HEK293 (cell line): ENCODE measurements around the gene ACTG1.
A peak's percentile ranks its signal among the peaks of the same experiment; 100 is the strongest.

Source experiments
- KLF8 ChIP-seq: fragments of 450-650 bp; formaldehyde crosslinking; IDR thresholded peaks from 2 replicates; pipeline ENCODE4 v1.5.1; 2016; ENCODE audit warnings: missing biosample characterization, missing genetic modification characterization
- MEIS1 ChIP-seq: sonication (generic); formaldehyde crosslinking; IDR thresholded peaks from 2 replicates; pipeline ENCODE4 v1.8.1; 2022; ENCODE audit warnings: missing genetic modification reagents, mild to moderate bottlenecking, borderline replicate concordance
- REST ChIP-seq: fragments of 450-650 bp; formaldehyde crosslinking; IDR thresholded peaks from 2 replicates; pipeline ENCODE4 v1.5.1; 2016; ENCODE audit warnings: missing biosample characterization, missing genetic modification characterization
- SCRT2 ChIP-seq: fragments of 450-650 bp; formaldehyde crosslinking; IDR thresholded peaks from 2 replicates; pipeline ENCODE4 v1.5.1; 2016; ENCODE audit warnings: missing biosample characterization, missing genetic modification characterization
- SETDB1 ChIP-seq: IDR thresholded peaks from one replicate; pipeline ENCODE4 v1.6.1; 2017; ENCODE audit warnings: mild to moderate bottlenecking, low read length, moderate library complexity, mixed read lengths; ENCODE audit not compliant: insufficient read length
- ZBTB7A ChIP-seq: fragments of 450-650 bp; formaldehyde crosslinking; IDR thresholded peaks from 2 replicates; pipeline ENCODE4 v1.5.1; 2016; ENCODE audit warnings: low read depth, missing biosample characterization, missing genetic modification characterization
- ZFHX2 ChIP-seq: fragments of 450-650 bp; formaldehyde crosslinking; conservative IDR thresholded peaks from 2 replicates; pipeline ENCODE4 v1.5.1; 2016; ENCODE audit warnings: missing biosample characterization, missing genetic modification characterization
- ZFP37 ChIP-seq: fragments of 450-650 bp; formaldehyde crosslinking; IDR thresholded peaks from 2 replicates; pipeline ENCODE4 v1.5.1; 2016; ENCODE audit warnings: missing biosample characterization, missing genetic modification characterization
- ZNF112 ChIP-seq: fragments of 450-650 bp; formaldehyde crosslinking; IDR thresholded peaks from 2 replicates; pipeline ENCODE4 v1.5.0; 2017; ENCODE audit warnings: missing biosample characterization, missing genetic modification characterization
- ZNF132 ChIP-seq: fragments of 450-650 bp; formaldehyde crosslinking; IDR thresholded peaks from 2 replicates; pipeline ENCODE4 v1.5.1; 2017; ENCODE audit warnings: missing biosample characterization, missing genetic modification characterization, borderline replicate concordance
- ZNF19 ChIP-seq: fragments of 450-650 bp; formaldehyde crosslinking; IDR thresholded peaks from 2 replicates; pipeline ENCODE4; 2016; ENCODE audit warnings: missing biosample characterization, missing genetic modification characterization, low read depth
- ZNF221 ChIP-seq: fragments of 450-650 bp; formaldehyde crosslinking; IDR thresholded peaks from 2 replicates; pipeline ENCODE4 v1.5.1; 2017; ENCODE audit warnings: missing biosample characterization, missing genetic modification characterization, borderline replicate concordance
- ZNF24 ChIP-seq: fragments of 450-650 bp; formaldehyde crosslinking; IDR thresholded peaks from 2 replicates; pipeline ENCODE4 v1.5.1; 2016; ENCODE audit warnings: missing biosample characterization, missing genetic modification characterization
- ZNF292 ChIP-seq: fragments of 450-650 bp; formaldehyde crosslinking; IDR thresholded peaks from 2 replicates; pipeline ENCODE4 v1.5.1; 2016; ENCODE audit warnings: low read depth, missing biosample characterization, missing genetic modification characterization, borderline replicate concordance
- ZNF362 ChIP-seq: fragments of 450-650 bp; formaldehyde crosslinking; IDR thresholded peaks from 2 replicates; pipeline ENCODE4 v1.5.1; 2016; ENCODE audit warnings: missing biosample characterization, missing genetic modification characterization
- ZNF426 ChIP-seq: fragments of 450-650 bp; formaldehyde crosslinking; IDR thresholded peaks from 2 replicates; pipeline ENCODE4 v1.5.1; 2017; ENCODE audit warnings: missing biosample characterization, missing genetic modification characterization, mild to moderate bottlenecking, inconsistent platforms, moderate library complexity
- ZNF48 ChIP-seq: fragments of 450-650 bp; formaldehyde crosslinking; IDR thresholded peaks from 2 replicates; pipeline ENCODE4 v1.5.1; 2016; ENCODE audit warnings: missing biosample characterization, missing genetic modification characterization
- ZNF514 ChIP-seq: fragments of 450-650 bp; formaldehyde crosslinking; IDR thresholded peaks from 2 replicates; pipeline ENCODE4 v1.5.1; 2016; ENCODE audit warnings: missing biosample characterization, missing genetic modification characterization
- ZNF549 ChIP-seq: fragments of 450-650 bp; IDR thresholded peaks from 2 replicates; pipeline ENCODE4 v1.5.1; 2018; ENCODE audit warnings: missing biosample characterization, missing genetic modification characterization, mild to moderate bottlenecking, inconsistent platforms, moderate library complexity
- ZNF560 ChIP-seq: fragments of 450-650 bp; formaldehyde crosslinking; IDR thresholded peaks from 2 replicates; pipeline ENCODE4 v1.5.1; 2017; ENCODE audit warnings: missing biosample characterization, missing genetic modification characterization, borderline replicate concordance
- ZNF571 ChIP-seq: fragments of 450-650 bp; formaldehyde crosslinking; IDR thresholded peaks from 2 replicates; pipeline ENCODE4 v1.5.0; 2017; ENCODE audit warnings: missing biosample characterization, missing genetic modification characterization
- ZNF580 ChIP-seq: fragments of 450-650 bp; formaldehyde crosslinking; IDR thresholded peaks from 2 replicates; pipeline ENCODE4 v1.5.1; 2016; ENCODE audit warnings: missing biosample characterization, missing genetic modification characterization
- ZNF658 ChIP-seq: fragments of 450-650 bp; formaldehyde crosslinking; IDR thresholded peaks from 2 replicates; pipeline ENCODE4; 2016; ENCODE audit warnings: missing biosample characterization, missing genetic modification characterization
- ZNF660 ChIP-seq: fragments of 450-650 bp; IDR thresholded peaks from 2 replicates; pipeline ENCODE4 v1.5.1; 2018; ENCODE audit warnings: missing biosample characterization, mild to moderate bottlenecking, missing genetic modification characterization
- ZNF707 ChIP-seq: fragments of 450-650 bp; formaldehyde crosslinking; IDR thresholded peaks from 2 replicates; pipeline ENCODE4 v1.5.1; 2016; ENCODE audit warnings: missing biosample characterization, missing genetic modification characterization
- ZNF791 ChIP-seq: fragments of 450-650 bp; formaldehyde crosslinking; IDR thresholded peaks from 2 replicates; pipeline ENCODE4 v1.5.1; 2016; ENCODE audit warnings: missing biosample characterization, missing genetic modification characterization
- ZSCAN18 ChIP-seq: fragments of 450-650 bp; formaldehyde crosslinking; IDR thresholded peaks from 2 replicates; pipeline ENCODE4 v1.5.1; 2016; ENCODE audit warnings: missing biosample characterization, missing genetic modification characterization
- TF ChIP-seq, protein P1 (sequence below): fragments of 450-650 bp; formaldehyde crosslinking; IDR thresholded peaks from 2 replicates; pipeline ENCODE4 v1.5.1; 2016; ENCODE audit warnings: missing biosample characterization, missing genetic modification characterization
- TF ChIP-seq, protein P2 (sequence below): fragments of 450-650 bp; formaldehyde crosslinking; IDR thresholded peaks from 2 replicates; pipeline ENCODE4 v1.5.1; 2016; ENCODE audit warnings: missing biosample characterization, missing genetic modification characterization

Gene ACTG1

GRCh38 chr17:81519284-81520020, 6.9 kb upstream of the ACTG1 start (continued):
- TF ChIP-seq ZNF19 (tag by site-specific recombination), result no peak
- no peak for TF ChIP-seq REST (tag by site-specific recombination)
- TF ChIP-seq ZNF292 (tag by site-specific recombination), result no peak
- TF ChIP-seq ZNF658 (tag by site-specific recombination), result no peak
- TF ChIP-seq KLF8 (tag by site-specific recombination), result peak; percentile 59; the same call in 1 of the 2 replicates
- no peak for TF ChIP-seq ZNF560 (tag by site-specific recombination)
- TF ChIP-seq ZNF791 (tag by site-specific recombination), result no peak
- peak; percentile 46; the same call in 1 of the 2 replicates for TF ChIP-seq ZFHX2 (tag by site-specific recombination)
- no peak for TF ChIP-seq ZNF571 (tag by site-specific recombination)
- TF ChIP-seq ZNF660 (tag by site-specific recombination), result no peak
- no peak for TF ChIP-seq ZNF24 (tag by site-specific recombination)
- TF ChIP-seq ZNF514 (tag by site-specific recombination), result no peak
- no peak for TF ChIP-seq ZFP37
- TF ChIP-seq ZNF48 (tag by site-specific recombination), result no peak
- no peak for TF ChIP-seq ZNF112 (tag by site-specific recombination)
- TF ChIP-seq ZNF362 (tag by site-specific recombination), result no peak
- TF ChIP-seq ZNF580 (tag by site-specific recombination), result no peak
- no peak for TF ChIP-seq MEIS1 (CRISPR knock-in tag)
- peak; percentile 94 for TF ChIP-seq SCRT2 (tag by site-specific recombination)
- TF ChIP-seq ZSCAN18 (tag by site-specific recombination), result no peak
- no peak for TF ChIP-seq ZNF426
- TF ChIP-seq ZNF132, result no peak
- TF ChIP-seq, protein P1, sequence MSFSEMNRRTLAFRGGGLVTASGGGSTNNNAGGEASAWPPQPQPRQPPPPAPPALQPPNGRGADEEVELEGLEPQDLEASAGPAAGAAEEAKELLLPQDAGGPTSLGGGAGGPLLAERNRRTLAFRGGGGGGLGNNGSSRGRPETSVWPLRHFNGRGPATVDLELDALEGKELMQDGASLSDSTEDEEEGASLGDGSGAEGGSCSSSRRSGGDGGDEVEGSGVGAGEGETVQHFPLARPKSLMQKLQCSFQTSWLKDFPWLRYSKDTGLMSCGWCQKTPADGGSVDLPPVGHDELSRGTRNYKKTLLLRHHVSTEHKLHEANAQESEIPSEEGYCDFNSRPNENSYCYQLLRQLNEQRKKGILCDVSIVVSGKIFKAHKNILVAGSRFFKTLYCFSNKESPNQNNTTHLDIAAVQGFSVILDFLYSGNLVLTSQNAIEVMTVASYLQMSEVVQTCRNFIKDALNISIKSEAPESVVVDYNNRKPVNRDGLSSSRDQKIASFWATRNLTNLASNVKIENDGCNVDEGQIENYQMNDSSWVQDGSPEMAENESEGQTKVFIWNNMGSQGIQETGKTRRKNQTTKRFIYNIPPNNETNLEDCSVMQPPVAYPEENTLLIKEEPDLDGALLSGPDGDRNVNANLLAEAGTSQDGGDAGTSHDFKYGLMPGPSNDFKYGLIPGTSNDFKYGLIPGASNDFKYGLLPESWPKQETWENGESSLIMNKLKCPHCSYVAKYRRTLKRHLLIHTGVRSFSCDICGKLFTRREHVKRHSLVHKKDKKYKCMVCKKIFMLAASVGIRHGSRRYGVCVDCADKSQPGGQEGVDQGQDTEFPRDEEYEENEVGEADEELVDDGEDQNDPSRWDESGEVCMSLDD (tag by site-specific recombination), result no peak
- no peak for TF ChIP-seq ZBTB7A (tag by site-specific recombination)
- TF ChIP-seq ZNF549 (tag by site-specific recombination), result no peak
- TF ChIP-seq ZNF221 (tag by site-specific recombination), result no peak
- TF ChIP-seq, protein P2, sequence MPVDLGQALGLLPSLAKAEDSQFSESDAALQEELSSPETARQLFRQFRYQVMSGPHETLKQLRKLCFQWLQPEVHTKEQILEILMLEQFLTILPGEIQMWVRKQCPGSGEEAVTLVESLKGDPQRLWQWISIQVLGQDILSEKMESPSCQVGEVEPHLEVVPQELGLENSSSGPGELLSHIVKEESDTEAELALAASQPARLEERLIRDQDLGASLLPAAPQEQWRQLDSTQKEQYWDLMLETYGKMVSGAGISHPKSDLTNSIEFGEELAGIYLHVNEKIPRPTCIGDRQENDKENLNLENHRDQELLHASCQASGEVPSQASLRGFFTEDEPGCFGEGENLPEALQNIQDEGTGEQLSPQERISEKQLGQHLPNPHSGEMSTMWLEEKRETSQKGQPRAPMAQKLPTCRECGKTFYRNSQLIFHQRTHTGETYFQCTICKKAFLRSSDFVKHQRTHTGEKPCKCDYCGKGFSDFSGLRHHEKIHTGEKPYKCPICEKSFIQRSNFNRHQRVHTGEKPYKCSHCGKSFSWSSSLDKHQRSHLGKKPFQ (tag by site-specific recombination), result no peak
- no peak for TF ChIP-seq ZNF707 (tag by site-specific recombination)
- TF ChIP-seq SETDB1, result no peak
